Nephron (organoid): ENCODE data around the gene RNF14.

Source experiments
- H3K27ac Mint-ChIP-seq, 3 experiments: 2 replicates each; pipeline ENCODE4 v1.8.0; 2020; ENCODE audit warnings: mixed read lengths in 3 of 3, mild to moderate bottlenecking in 2 of 3, moderate library complexity in 1 of 3
- H3K27me3 Mint-ChIP-seq: 2 replicates; pipeline ENCODE4 v1.8.0; 2021; ENCODE audit warnings: low read depth, mild to moderate bottlenecking, moderate library complexity, mixed read lengths
- H3K36me3 Mint-ChIP-seq: 2 replicates; pipeline ENCODE4 v1.8.0; 2020; ENCODE audit warnings: low read depth, mixed read lengths
- H3K4me1 Mint-ChIP-seq: 2 replicates; pipeline ENCODE4 v1.8.0; 2020; ENCODE audit warnings: mixed read lengths
- H3K4me3 Mint-ChIP-seq, 3 experiments: 2 replicates each; pipeline ENCODE4 v1.8.0; 2020; ENCODE audit warnings: mild to moderate bottlenecking in 3 of 3, mixed read lengths in 3 of 3, moderate library complexity in 2 of 3
- H3K9me3 Mint-ChIP-seq: 2 replicates; pipeline ENCODE4 v1.8.0; 2020; ENCODE audit warnings: mixed read lengths
- CTCF ChIP-seq, 3 experiments: fragments of 200-600 bp; sonication (generic); IDR thresholded peaks; one replicate each; pipeline ENCODE4 v1.5.0; 2021; ENCODE audit warnings: antibody characterized with exemption in 3 of 3; ENCODE audit not compliant: unreplicated experiment in 3 of 3

RNF14 gene

DNA sequence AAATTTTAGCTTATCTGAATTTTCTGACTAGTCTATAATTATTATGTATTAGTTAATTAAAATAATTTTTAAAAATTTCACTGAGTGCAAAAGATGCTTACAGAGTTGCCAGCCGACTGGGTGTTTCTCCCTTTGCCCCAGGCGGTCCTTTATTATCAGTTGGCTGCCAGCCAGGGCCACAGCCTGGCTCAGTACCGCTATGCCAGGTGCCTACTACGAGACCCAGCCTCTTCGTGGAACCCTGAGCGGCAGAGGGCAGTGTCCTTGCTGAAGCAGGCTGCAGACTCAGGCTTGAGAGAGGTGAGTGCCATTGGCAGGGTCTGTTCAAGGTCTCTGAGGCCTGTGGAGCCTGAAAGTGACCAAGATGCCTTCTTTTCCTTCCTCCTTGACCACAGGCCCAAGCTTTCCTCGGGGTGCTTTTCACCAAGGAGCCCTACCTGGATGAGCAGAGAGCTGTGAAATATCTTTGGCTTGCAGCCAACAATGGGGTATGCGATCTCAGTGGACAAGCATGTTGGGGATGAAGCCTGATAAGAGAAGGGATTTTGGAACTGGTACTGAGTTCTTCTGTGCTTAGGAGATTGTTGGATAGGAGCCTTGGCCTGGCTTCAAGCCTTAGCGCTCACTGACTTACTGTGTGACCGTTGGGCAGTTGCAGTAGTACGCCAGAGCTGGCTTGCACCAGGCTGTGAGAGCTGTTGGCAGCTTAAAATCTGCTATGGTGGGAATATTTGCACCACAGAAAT lies 34.6 kb upstream of the RNF14 start:
- Mint-ChIP-seq H3K27me3 (no peaks in the 10 kb centered on the region), H3K4me1 (no peaks in the 10 kb centered on the region), H3K4me3 (no peak overlapping the region), H3K27ac (no peak overlapping the region), H3K36me3 (peaks cover 68% of the 10 kb centered on the region), H3K9me3 (no peaks in the 10 kb centered on the region)
- TF ChIP-seq CTCF (IDR thresholded peaks at IDR 0.05; ENCODE audit: unreplicated experiment in 3 of 3) = no peak

DNA sequence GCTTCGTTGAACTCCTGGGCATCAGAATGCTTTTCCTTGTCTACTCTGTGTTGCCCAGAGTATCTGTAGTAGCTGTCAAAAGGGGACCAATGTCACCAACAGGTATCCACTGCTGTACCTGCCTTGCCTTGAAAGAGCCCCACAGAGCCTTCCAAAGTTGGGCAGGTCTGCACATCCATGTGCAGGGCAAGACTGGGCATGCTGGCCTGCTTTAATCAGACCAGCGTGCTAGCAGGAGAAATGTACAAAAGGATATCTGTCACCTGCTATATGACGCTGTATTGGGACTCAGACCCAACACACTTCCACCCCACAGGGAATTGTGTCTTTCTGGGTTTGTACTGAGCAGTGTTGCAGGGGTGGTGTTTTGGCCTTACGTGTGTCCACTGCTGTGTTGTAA lies 33.4 kb upstream of the RNF14 start:
- Mint-ChIP-seq H3K4me1 (no peaks in the 10 kb centered on the region), H3K27ac (no peak overlapping the region), H3K27me3 (no peaks in the 10 kb centered on the region), H3K4me3 (no peak overlapping the region), H3K36me3 (peaks cover 65% of the 10 kb centered on the region), H3K9me3 (no peaks in the 10 kb centered on the region)
- no peak for TF ChIP-seq CTCF (IDR thresholded peaks at IDR 0.05; ENCODE audit: unreplicated experiment in 3 of 3)

- Mint-ChIP-seq H3K9me3 (no peaks in the 10 kb centered on the region), H3K4me1 (no peaks in the 10 kb centered on the region), H3K36me3 (peaks cover 33% of the 10 kb centered on the region), H3K27ac (no peak overlapping the region), H3K4me3 (no peak overlapping the region), H3K27me3 (no peaks in the 10 kb centered on the region)
- TF ChIP-seq CTCF (IDR thresholded peaks at IDR 0.05; ENCODE audit: unreplicated experiment in 3 of 3) = no peak
Measured at GRCh38 chr5:141940695-141941271, 28.1 kb upstream of the RNF14 start.

- no peak for TF ChIP-seq CTCF (IDR thresholded peaks at IDR 0.05; ENCODE audit: unreplicated experiment in 3 of 3)
- no peaks in the 10 kb centered on the region for H3K27me3 Mint-ChIP-seq
- no peaks in the 10 kb centered on the region for H3K4me1 Mint-ChIP-seq
- no peaks in the 10 kb centered on the region for H3K9me3 Mint-ChIP-seq
- H3K36me3 Mint-ChIP-seq = peaks cover 29% of the 10 kb centered on the region
- no peak overlapping the region for H3K27ac Mint-ChIP-seq
- H3K4me3 Mint-ChIP-seq = no peak overlapping the region
Measured at GRCh38 chr5:141941307-141941706, 27.6 kb upstream of the RNF14 start.

- peaks cover 29% of the 10 kb centered on the region for H3K36me3 Mint-ChIP-seq
Measured at GRCh38 chr5:141941779-141942178, 27.1 kb upstream of the RNF14 start.

More at GRCh38 chr5:141941779-141942178, 27.1 kb upstream of the RNF14 start:
- H3K27me3 Mint-ChIP-seq = no peaks in the 10 kb centered on the region
- no peaks in the 10 kb centered on the region for H3K9me3 Mint-ChIP-seq
- no peak for TF ChIP-seq CTCF (IDR thresholded peaks at IDR 0.05; ENCODE audit: unreplicated experiment in 3 of 3)
- H3K4me3 Mint-ChIP-seq = no peak overlapping the region
- H3K27ac Mint-ChIP-seq = no peak overlapping the region
- no peaks in the 10 kb centered on the region for H3K4me1 Mint-ChIP-seq
